ENCODE results near the gene UBN2.
"Not testable (repeated sequence)": the region's sequence is repeated elsewhere in the genome, so short reads cannot be mapped to it uniquely, and the experiment has no call there.

The UBN2 gene
- 9.9 to 59.6 (median 21.1) reads per million in 18 experiments for total RNA-seq

DNA sequence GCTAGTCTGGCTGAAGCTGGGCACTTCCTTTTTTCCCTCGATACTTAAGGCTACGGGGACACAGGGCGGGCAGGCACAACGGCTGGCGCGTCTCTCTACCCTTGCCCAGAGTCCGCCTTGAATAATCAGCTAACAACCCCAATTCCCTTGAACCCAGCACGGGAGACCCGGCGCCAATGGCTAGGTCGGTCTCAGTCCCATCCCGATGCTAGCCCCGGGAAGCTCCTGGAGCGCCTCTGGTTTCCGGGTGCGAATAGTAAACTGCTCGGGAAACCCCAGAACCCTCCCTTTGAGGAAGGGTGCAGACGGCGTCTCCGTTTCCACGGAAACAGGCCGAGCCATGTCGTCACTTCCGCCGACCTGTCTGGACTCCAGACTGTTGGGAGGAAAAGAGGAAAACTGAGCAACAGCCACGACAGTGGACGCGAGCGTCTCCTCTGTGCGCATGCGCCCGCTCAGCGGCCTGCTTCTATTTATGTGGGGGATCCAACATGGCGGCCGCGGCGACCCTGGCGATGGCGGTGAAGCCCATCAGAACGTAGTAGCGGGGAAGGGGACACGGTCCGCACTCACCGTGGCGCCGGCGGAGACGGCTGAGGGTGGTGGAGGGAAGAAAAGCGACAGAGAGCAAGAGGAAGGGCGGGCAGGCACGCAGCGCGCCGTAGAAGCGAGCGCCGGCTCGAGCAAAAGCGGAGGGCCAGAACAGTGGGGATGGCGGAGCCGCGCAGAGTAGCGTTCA, at the start of gene UBN2:
UBN2 (plus strand) TSS at position 464 of the 739 bp plus-strand sequence; CDS start at position 712, 248 bp downstream.
- DNase-seq: peak; percentile 99

DNA sequence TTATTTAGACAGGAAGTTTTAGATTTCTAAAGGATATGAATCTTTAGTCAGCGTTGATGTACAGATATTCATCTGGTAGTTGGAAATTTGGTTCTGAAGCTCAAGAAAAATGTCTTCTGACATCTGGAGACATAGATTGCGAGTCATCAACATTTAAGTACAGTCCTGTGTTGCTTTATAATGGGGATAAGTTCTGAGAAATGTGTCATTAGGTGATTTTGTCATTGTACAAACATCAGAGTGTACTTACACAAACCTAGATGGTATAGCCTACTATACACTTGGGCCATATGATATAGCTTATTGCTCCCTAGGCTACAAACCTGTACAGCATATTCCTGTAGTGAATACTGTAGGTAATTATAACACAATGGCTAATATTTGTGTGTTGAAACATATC, 49.6 kb upstream of the UBN2 start:
- DNase-seq: no peak

DNA sequence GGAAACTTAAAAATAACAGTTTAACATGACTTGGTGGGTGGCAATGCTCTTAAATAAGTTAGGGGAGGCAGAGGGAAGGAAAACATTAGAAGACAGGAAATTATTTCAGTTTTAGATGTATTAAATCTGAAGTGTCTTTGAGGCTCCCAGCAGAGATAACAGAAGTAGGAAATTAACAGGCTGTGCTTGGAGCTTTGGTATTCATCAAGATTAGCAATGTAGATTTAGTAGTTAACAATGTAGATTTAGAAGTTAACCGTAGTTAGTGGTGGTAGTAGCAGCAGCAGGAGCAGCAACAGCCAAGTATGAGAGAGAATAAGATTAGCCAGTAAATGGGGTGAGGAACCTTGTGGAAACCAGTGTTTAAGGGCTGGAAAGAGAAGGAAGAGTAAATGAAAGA, 48.7 kb upstream of the UBN2 start:
- DNase-seq: no peak

DNA sequence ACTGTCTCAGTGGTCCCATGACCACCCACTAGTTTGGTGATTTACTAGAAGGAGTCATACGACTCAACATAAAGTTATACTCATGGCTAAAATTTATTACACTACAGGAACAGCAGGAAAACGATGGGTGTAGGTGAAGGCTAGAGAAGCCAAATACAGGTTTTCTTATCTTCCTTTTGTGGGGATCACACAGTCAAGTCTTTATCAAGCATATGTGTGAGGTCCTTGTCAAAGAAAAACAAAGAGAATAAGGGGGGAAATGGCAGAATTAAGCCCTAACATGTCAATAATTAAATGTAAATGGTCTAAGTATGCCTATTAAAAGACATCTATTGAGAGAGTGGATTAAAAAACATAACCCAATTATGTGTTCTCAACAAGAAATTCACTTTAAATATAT, 47.8 kb upstream of the UBN2 start:
- DNase-seq: no peak

DNA sequence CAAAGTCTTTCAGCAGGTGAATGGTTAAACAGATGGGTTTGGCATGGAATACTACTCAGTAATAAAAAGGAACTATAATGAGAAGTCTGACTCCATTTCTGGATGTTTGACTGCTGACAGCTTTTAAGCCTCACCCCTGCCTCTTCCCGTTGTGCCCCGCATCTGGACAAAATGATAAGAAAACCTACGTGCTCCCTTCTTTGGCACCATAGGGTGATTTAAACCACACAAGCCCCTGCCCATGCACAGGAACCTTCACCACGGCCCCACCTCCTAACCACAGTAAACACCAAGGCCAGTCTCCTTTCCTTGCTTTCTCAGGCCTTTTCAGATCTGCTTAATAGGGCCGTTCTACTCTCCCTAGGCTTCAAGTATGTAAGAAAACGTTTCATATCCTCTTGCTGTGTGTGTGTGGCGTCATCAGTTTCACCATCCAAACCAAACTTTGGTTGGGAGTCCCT, 47.1 kb upstream of the UBN2 start:
- DNase-seq: no peak

DNA sequence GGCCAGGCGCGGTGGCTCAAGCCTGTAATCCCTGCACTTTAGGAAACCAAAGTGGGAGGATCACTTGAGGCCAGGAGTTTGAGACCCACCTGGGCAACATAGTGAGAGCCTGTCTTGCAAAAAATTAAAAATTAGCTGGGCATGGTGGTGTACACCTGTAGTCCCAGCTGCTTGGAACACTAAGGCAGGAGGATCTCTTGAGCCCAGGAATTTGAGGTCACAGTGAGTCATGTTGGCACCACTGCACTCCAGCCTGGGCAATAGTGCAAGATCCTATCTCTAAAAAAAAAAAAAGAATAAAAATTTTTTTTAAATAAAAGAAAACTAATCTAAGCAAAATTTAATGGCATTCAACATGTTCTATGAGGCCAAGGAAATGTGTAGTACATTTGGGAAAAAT, 44.9 kb upstream of the UBN2 start:
- DNase-seq: no peak

DNA sequence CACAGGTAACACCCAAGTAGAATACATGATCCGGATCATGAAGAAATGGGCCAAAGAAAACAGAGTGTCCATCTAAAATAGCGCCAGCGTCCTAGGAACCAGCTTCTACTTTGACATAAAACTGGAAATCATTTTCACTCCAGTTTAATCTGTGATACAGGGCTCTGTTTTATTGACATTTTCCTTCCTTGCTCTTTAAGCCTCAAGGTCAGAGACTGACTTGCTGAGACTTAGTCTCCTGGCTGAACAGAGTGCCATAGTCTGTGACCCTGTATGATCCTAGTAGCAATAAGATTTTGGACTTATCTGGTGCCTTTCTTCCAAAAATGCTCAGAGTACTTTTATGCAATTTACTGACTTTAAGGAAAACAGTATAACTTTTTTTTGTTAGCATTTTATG, 41.7 kb upstream of the UBN2 start:
- no peak for DNase-seq

DNA sequence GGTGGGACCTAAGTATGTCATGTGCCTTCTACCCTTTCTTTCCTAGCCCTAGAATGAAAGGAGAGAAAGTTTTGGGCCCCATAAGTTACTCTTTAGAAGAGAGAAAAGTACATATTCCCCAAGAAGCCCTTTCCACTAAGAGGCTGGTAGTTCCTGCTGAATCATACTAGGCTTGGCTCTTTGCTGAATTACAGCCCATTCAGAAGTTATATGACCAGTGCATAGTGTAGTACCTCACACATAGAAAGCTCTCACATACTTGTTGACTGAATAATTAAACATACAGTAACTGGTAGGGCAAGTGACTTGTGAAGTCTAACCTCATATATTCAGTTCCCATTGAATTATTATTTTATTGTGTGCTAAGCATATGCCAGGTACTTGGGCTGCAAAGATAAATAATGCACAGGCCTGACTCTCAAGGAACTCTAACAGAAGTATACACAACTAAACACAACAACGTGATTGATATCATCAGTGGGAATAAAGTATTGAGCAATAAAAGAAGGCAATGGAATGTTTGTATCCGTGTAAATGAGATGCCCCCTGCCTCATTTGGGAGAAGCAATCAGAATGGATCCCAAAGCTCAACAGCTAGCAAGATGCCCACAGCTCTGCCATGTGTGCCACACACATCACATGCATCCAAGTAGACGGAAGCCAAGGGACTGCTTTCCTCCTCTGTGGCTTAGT, 38.9 kb upstream of the UBN2 start:
- no peak for DNase-seq

DNA sequence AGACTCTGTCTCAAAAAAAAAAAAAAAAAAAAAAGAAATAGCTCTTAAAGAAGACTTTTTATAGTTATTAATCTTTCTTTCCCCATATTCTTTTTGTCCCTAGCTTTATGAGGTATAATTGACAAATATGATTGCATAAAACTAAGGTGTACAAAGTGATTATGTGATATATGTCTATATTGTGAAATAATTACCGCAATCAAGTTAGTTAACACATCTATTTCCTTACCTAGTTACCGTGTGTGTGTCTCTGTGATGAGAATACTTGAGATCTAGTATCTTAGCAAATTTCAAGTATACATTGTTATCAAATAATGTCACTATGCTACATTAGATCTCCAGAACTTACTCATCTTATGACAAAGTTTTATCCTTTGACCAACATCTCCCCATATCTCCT, 30.7 kb upstream of the UBN2 start:
- no peak for DNase-seq

DNA sequence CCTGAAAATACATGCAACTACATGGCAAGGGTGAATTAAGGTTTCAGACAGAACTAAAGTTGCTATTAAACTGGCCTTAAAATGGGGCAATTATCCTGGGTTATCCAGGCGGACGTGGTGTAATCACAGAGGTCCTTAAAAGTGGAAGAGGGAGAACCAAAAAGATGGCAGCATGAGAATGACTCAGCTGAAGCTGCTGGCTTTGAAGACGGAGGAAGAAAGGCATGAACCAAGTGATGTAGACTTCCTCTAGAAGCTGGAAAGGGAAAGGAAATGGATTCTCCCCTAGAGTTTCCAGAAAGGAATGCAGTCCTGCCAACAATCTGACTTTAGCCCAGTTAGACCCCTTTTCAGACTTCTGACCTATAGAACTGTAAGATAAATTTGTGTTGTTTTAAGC, 27.0 kb upstream of the UBN2 start:
- DNase-seq: no peak

DNA sequence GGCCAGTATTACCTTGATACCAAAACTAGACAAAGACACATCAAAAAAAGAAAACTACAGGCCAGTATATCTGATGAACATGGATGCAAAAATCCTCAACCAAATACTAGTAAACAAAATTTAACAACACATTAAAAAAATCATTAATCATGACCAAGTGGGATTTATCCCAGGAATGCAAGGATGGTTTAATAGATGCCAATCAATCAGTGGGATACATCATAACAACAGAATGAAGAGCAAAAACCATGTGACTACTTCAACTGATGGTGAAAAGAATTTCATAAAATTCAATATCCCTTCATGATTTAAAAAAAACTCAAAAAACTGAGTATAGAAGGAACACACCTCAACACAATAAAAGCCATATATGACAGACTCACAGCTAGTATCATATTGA, 25.2 kb upstream of the UBN2 start:
- DNase-seq: no peak

DNA sequence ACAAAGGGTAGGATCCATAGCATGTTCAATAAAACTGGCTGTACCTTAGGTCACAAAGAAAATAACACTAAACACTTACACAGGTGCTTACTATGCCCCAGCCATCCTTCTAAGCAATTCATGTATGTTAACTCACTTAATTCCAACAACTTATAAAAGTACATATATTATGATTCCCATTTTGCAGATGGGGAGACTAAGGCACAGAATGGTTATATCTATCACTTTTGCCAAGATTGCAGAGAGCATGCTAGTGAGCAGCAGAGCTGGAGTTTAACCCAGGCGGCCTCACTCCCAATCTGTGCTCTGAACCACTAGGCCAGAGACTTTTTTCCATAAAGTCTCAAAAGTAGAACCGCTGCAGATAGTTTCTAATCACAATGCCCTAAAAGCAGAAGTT, 18.9 kb upstream of the UBN2 start:
- no peak for DNase-seq

DNA sequence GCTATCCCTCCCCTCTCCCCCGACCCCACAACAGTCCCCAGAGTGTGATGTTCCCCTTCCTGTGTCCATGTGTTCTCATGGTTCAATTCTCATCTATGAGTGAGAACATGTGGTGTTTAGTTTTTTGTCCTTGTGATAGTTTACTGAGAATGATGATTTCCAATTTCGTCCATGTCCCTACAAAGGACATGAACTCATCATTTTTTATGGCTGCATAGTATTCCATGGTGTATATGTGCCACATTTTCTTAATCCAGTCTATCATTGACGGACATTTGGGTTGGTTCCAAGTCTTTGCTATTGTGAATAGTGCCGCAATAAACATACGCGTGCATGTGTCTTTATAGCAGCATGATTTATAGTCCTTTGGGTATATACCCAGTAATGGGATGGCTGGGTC, 17.5 kb upstream of the UBN2 start:
- not testable (repeated sequence) for DNase-seq

DNA sequence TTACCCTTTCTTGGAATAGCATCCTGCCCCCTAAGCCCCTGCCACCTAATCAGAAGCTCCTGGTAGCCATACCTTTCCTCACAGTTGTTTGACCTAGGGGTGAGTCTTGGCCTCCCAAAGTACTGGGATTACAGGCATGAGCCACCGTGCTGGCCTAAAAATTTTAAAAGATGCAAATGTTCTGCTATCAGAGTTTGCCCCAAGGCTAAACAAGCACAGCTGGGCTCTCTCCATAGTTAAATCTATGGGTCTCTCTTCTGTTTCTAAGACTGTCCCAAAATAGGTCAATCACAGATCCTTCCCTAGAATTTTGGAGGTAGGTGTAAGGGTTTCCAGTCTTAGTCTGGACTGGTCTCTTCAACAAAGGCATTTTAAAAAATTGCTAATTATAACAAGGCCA, 12.9 kb upstream of the UBN2 start:
- DNase-seq: no peak

DNA sequence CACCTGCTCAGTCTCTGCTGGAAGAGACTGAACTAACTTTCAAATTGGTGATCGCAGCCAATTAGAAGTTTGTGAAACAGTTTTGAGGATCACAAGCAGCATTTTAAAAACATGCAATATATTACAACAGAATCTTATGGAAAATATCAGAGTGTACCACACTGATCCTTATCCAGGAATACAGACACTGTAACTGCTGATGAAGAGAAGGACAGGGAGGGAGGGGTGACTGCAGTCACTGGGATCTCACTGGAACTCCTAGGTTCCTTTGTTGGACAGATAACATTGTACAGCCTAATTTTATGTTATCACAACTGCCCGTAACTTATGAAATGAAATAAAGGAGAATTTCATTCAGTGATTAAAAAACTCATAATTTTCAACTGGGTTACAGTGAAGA, 6.8 kb upstream of the UBN2 start:
- no peak for DNase-seq

DNA sequence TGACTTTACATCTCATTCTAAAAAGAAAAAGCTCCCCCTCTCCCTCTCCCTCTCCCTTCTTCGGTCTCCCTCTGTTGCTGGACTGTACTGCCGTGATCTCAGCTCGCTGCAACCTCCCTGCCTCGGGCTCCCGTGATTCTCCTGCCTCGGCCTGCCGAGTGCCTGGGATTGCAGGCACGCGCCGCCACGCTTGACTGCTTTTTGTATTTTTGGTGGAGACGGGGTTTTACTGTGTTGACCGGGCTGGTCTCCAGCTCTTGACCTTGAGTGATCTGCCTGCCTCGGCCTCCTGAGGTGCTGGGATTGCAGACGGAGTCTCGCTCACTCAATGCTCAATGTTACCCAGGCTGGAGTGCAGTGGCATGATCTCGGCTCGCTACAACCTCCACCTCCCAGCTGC, 6.2 kb upstream of the UBN2 start:
- not testable (repeated sequence) for DNase-seq

DNA sequence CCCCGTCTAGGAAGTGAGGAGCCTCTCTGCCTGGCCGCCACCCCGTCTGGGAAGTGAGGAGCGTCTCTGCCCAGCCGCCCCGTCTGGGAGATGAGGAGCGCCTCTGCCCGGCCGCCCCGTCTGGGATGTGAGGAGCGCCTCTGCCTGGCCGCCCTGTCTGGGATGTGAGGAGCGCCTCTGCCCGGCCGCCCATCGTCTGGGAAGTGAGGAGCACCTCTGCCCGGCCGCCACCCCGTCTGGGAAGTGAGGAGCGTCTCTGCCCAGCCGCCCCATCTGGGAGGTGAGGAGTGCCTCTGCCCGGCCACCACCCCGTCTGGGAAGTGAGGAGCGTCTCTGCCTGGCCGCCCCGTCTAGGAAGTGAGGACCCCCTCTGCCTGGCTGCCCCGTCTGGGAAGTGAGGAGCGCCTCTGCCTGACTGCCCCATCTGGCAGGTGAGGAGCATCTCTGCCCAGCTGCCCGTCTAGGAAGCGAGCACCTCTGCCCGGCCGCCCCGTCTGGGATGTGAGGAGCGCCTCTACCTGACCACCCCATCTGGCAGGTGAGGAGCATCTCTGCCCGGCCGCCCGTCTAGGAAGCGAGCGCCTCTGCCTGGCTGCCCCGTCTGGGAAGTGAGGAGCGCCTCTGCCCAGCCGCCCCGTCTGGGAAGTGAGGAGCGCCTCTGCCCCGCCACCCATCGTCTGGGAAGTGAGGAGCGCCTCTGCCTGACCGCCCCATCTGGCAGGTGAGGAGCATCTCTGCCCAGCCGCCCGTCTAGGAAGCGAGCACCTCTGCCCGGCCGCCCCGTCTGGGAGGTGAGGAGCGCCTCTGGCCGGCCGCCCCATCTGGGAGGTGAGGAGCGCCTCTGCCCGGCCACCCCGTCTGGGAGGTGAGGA, 5.5 kb upstream of the UBN2 start:
- DNase-seq: not testable (repeated sequence)

DNA sequence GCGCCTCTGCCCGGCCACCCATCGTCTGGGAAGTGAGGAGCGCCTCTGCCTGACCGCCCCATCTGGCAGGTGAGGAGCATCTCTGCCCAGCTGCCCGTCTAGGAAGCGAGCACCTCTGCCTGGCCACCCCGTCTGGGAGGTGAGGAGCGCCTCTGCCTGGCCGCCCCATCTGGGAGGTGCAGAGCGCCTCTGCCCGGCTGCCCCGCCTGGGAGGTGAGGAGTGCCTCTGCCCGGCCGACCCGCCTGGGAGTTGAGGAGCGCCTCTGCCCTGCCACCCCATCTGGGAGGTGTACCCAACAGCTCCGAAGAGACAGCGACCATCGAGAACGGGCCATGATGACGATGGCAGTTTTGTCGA, 4.9 kb upstream of the UBN2 start:
- DNase-seq: not testable (repeated sequence)

DNA sequence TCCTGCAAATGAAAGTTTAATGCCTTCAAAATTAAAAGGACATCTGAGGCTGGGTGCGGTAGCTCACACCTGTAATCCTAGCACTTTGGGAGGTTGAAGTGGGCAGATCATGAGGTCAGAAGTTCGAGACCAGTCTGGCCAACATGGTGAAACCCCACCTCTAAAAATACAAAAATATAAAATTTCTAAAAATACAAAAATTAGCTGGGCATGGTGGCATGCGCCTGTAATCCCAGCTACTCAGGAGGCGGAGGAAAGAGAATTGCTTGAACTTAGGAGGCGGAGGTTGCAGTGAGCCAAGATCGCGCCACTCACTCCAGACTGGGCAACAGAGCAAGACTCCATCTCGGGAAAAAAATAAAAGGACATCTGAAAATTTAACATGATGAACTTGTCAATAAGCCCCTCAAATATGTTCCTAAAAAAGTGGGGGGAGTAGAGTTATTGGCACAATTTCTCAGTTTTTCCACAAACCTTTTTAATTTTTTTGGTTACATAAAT, 4.0 kb upstream of the UBN2 start:
- DNase-seq: not testable (repeated sequence)

DNA sequence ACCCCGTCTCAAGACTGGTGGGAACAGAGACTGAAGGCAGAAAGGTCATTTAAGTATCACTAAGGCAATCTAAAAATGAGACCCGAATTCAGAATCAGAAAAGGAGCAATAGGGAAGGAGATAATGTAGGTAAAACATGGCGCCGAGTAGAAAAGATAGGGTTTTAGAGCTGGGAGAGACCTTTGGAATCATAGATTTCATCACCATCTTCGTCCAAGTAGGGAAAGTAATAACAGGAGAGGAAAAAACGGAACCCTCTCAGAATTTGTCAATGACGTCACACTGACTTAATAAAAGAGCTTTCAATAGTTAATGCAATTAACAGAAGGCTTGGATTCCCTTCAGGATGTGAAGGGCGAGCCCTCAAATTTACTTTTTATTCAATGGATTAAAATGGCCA, 1.0 kb upstream of the UBN2 start:
- no peak for DNase-seq

DNA sequence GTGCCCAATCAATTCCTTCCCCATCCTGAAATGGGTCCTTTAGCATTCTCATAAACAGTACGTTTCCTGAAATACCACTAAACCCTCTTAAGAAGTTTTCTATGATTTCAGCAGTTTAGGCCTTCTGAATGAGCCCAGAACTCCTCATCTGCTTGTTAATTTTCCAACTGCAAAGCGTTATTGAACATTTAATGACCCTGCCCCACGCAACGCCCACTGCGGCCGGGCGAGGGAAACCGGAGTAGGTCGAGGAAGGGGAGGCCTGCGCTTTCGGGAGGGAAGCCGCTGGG, 608 bp upstream of the UBN2 start:
- DNase-seq: no peak

DNA sequence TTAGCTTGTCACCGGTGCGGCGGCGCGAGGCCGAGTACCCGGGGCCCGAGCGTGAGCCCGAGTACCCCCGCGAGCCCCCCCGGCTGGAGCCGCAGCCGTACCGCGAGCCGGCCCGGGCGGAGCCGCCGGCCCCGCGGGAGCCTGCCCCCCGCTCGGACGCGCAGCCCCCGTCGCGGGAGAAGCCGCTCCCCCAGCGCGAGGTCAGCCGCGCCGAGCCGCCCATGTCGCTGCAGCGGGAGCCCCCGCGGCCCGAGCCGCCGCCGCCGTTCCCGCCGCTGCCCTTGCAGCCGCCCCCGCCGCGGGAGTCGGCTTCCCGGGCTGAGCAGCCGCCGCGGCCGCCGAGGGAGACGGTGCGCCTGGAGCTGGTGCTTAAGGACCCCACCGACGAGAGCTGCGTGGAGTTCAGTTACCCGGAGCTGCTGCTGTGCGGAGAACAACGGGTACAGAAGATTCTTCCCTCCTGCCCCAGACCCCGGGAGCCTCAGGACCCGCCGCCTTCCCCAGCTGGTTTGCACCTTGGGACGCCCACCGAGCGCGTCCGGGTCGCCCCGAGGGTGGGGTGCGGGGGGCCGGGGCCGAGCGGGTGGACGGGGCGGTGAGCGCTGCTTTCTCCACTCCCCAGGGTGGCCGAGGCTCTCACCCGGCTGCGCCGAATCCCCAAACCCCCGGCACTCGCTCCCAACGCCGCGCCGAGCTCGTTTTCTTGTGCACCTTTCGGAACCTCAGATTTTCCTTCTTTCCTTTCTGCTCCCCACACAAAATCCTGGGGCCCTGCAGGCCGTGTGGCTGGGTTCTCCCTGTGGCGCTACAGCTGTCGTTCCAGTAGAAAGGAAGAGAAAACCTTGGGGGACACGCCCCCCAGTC, 708 bp downstream of the UBN2 start:
- DNase-seq: peak; percentile 25 to 34

DNA sequence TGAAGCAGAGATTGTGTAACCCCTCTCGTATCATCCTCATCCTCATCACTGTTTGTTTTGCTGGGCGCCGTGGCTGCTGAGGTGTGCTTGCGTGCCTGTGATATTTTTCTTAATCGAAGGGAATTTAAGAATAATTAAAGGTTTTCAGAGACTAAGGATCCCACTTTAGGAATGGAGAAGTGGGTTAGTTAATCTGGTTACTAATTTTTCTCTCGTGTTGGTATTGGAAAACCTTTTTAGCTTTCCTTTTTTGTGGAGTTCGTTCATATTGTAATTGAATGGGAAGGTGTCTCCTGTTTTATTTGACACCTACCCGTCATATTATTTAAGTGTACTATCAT, 1.3 kb downstream of the UBN2 start:
- DNase-seq: no peak

All from inflammatory macrophage (primary cell).